ENCODE results near the gene GLP1R.
A peak's percentile ranks its signal among the peaks of the same experiment; 100 is the strongest.
"Not testable (repeated sequence)": the region's sequence is repeated elsewhere in the genome, so short reads cannot be mapped to it uniquely, and the experiment has no call there.

GLP1R gene

GRCh38 chr6:39108041-39108839 is 59.7 kb downstream of the GLP1R start:
- no peak for FAIRE-seq

GRCh38 chr6:39111280-39111679 is 62.7 kb downstream of the GLP1R start:
- no peak for FAIRE-seq

More at GRCh38 chr6:39108041-39108839, 59.7 kb downstream of the GLP1R start:
- no peak for DNase-seq (ENCODE audit: extremely low spot score, insufficient read length, low read depth)

GRCh38 chr6:39113788-39114187 is 65.2 kb downstream of the GLP1R start:
- no peak for FAIRE-seq

More at GRCh38 chr6:39111280-39111679, 62.7 kb downstream of the GLP1R start:
- DNase-seq (ENCODE audit: extremely low spot score, insufficient read length, low read depth) = no peak

GRCh38 chr6:39114388-39114703 is 65.8 kb downstream of the GLP1R start:
- FAIRE-seq (no peak), DNase-seq (ENCODE audit: extremely low spot score, insufficient read length, low read depth) (no peak)

More at GRCh38 chr6:39113788-39114187, 65.2 kb downstream of the GLP1R start:
- DNase-seq (ENCODE audit: extremely low spot score, insufficient read length, low read depth) = no peak

- FAIRE-seq (peak; percentile 96), DNase-seq (ENCODE audit: extremely low spot score, insufficient read length, low read depth) (peak; percentile 87)
Measured at GRCh38 chr6:39114704-39115599, 66.4 kb downstream of the GLP1R start, which contains the start of gene SAYSD1. Gene SAYSD1 (minus strand): TSS chr6:39115186. CDS start chr6:39115089, 97 bp downstream.

GRCh38 chr6:39118921-39119320 is 70.3 kb downstream of the GLP1R start:
- no peak for DNase-seq (ENCODE audit: extremely low spot score, insufficient read length, low read depth)
- FAIRE-seq = no peak

GRCh38 chr6:39124114-39124513 is 75.5 kb downstream of the GLP1R start:
- FAIRE-seq (no peak), DNase-seq (ENCODE audit: extremely low spot score, insufficient read length, low read depth) (no peak)

- DNase-seq (ENCODE audit: extremely low spot score, insufficient read length, low read depth) (no peak), FAIRE-seq (no peak)
Measured at GRCh38 chr6:39128106-39128505, 79.5 kb downstream of the GLP1R start.

- DNase-seq (ENCODE audit: extremely low spot score, insufficient read length, low read depth) (no peak), FAIRE-seq (no peak)
Measured at GRCh38 chr6:39128832-39129231, 80.3 kb downstream of the GLP1R start.

- FAIRE-seq = no peak
Measured at GRCh38 chr6:39130691-39131090, 82.1 kb downstream of the GLP1R start.

GRCh38 chr6:39134761-39135160 is 86.2 kb downstream of the GLP1R start:
- not testable (repeated sequence) for FAIRE-seq; DNase-seq (ENCODE audit: extremely low spot score, insufficient read length, low read depth)

More at GRCh38 chr6:39130691-39131090, 82.1 kb downstream of the GLP1R start:
- no peak for DNase-seq (ENCODE audit: extremely low spot score, insufficient read length, low read depth)

GRCh38 chr6:39136207-39136606 is 87.6 kb downstream of the GLP1R start:
- FAIRE-seq = not testable (repeated sequence)

GRCh38 chr6:39137245-39137644 is 88.7 kb downstream of the GLP1R start:
- no peak for FAIRE-seq
- DNase-seq (ENCODE audit: extremely low spot score, insufficient read length, low read depth) = no peak

More at GRCh38 chr6:39136207-39136606, 87.6 kb downstream of the GLP1R start:
- DNase-seq (ENCODE audit: extremely low spot score, insufficient read length, low read depth) = not testable (repeated sequence)
